GM19463 (cell line): ENCODE measurements around the gene PNCK.

Source experiments
- ATAC-seq: cut with Tn5 transposase; IDR thresholded peaks from one replicate; pipeline ENCODE4 v1.9.1; 2021; ENCODE audit warnings: mild to moderate bottlenecking, moderate library complexity; ENCODE audit not compliant: unreplicated experiment

PNCK gene

GRCh38 chrX:153662266-153662665 is 11.3 kb downstream of the PNCK start:
- no peak for ATAC-seq

GRCh38 chrX:153659268-153659667 is 14.3 kb downstream of the PNCK start:
- no peak for ATAC-seq

- ATAC-seq, result no peak
These were observed 16.5 kb downstream of the PNCK start for GRCh38 chrX:153657161-153657560.

- no peak for ATAC-seq
These were observed 20.1 kb downstream of the PNCK start for GRCh38 chrX:153653556-153653955.

- no peak for ATAC-seq
These were observed 22.0 kb downstream of the PNCK start for GRCh38 chrX:153651540-153652079.

- no peak for ATAC-seq
These were observed 22.7 kb downstream of the PNCK start for GRCh38 chrX:153650959-153651358.

- ATAC-seq, result no peak
These were observed 23.5 kb downstream of the PNCK start for GRCh38 chrX:153649915-153650782.

- no peak for ATAC-seq
These were observed 24.3 kb downstream of the PNCK start for GRCh38 chrX:153649178-153649914.

GRCh38 chrX:153648358-153649177 is 25.0 kb downstream of the PNCK start:
- no peak for ATAC-seq

GRCh38 chrX:153647461-153648357 is 25.9 kb downstream of the PNCK start:
- ATAC-seq, result no peak

GRCh38 chrX:153646620-153647373 is 26.8 kb downstream of the PNCK start, which contains the start of gene DUSP9:
DUSP9 (plus strand) TSS chrX:153647203; CDS start chrX:153647954, 751 bp downstream.
- ATAC-seq, result no peak

GRCh38 chrX:153645921-153646488 is 27.6 kb downstream of the PNCK start:
- ATAC-seq, result no peak

GRCh38 chrX:153645151-153645550 is 28.5 kb downstream of the PNCK start:
- no peak for ATAC-seq

- ATAC-seq, result no peak
These were observed 29.1 kb downstream of the PNCK start for GRCh38 chrX:153644356-153645125.

- ATAC-seq, result no peak
These were observed 29.9 kb downstream of the PNCK start for GRCh38 chrX:153643431-153644351.

- no peak for ATAC-seq
These were observed 30.8 kb downstream of the PNCK start for GRCh38 chrX:153642655-153643430.
